PC-3 (cell line): ENCODE measurements around the gene ZSCAN5C. TPM values are rescaled to one million over a fixed set of nuclear protein-coding genes. Genes with fewer than 3 reads are reported as not detected.

Experiments used
- ATAC-seq: fragments of 200-7000 bp; cut with Tn5 transposase; 2 replicates; pipeline ENCODE4 v1.9.1; 2020; ENCODE audit warnings: mild to moderate bottlenecking, moderate library complexity
- BruUV-seq: library from RNA; stranded (reverse); fragments of 400-500 nt; replicated peaks from 2 replicates; lab custom pipeline; 2021; lab: Mats Ljungman, UMichigan
- CTCF ChIA-PET: fragments of 300-600 bp; sonication (Branson Sonifier 250); formaldehyde crosslinking; loops from one replicate; lab custom pipeline; 2022; ENCODE audit warnings: antibody characterized with exemption; lab: Charles Lee
- POLR2A ChIA-PET: fragments of 300-600 bp; sonication (Branson Sonifier 250); formaldehyde crosslinking; loops from one replicate; lab custom pipeline; 2022; ENCODE audit warnings: antibody characterized with exemption; ENCODE audit not compliant: unreplicated experiment; lab: Charles Lee
- DNase-seq: peaks from one replicate; pipeline ENCODE4 v3.0.0-alpha.2; 2015
- H2AFZ ChIP-seq: fragments of 300-600 bp; sonication (generic); 2 replicates; pipeline ENCODE4 v1.6.0; 2016; ENCODE audit warnings: antibody characterized with exemption, low read length
- H3F3A ChIP-seq: fragments of 300-600 bp; sonication (generic); one replicate; pipeline ENCODE4 v1.6.0; 2017; ENCODE audit warnings: antibody characterized with exemption, low read length, control low read depth, mild to moderate bottlenecking; ENCODE audit not compliant: unreplicated experiment
- H3K27ac ChIP-seq: fragments of 300-600 bp; sonication (generic); 2 replicates; pipeline ENCODE4 v1.5.1; 2016; ENCODE audit warnings: mild to moderate bottlenecking, low read length
- H3K27me3 ChIP-seq: fragments of 300-600 bp; sonication (generic); 2 replicates; pipeline ENCODE4 v1.6.1; 2016; ENCODE audit warnings: low read length, mixed read lengths
- H3K36me3 ChIP-seq: fragments of 300-600 bp; sonication (generic); 2 replicates; pipeline ENCODE4 v1.6.1; 2016; ENCODE audit warnings: low read depth, mixed run types, low read length, mixed read lengths
- H3K4me1 ChIP-seq: fragments of 300-600 bp; sonication (generic); 2 replicates; pipeline ENCODE4 v1.5.1; 2016; ENCODE audit warnings: low read length; ENCODE audit not compliant: insufficient read depth
- H3K4me2 ChIP-seq: fragments of 300-600 bp; sonication (generic); 2 replicates; pipeline ENCODE4 v1.6.0; 2016; ENCODE audit warnings: low read length
- H3K4me3 ChIP-seq: fragments of 300-600 bp; sonication (generic); 2 replicates; pipeline ENCODE4 v1.5.1; 2016; ENCODE audit warnings: mild to moderate bottlenecking, low read length, mixed read lengths
- H3K79me2 ChIP-seq: fragments of 300-600 bp; sonication (generic); 2 replicates; pipeline ENCODE4 v1.6.1; 2017; ENCODE audit warnings: low read length, mixed read lengths
- H3K9ac ChIP-seq: fragments of 300-600 bp; sonication (generic); 2 replicates; pipeline ENCODE4 v1.6.0; 2016; ENCODE audit warnings: mild to moderate bottlenecking, low read length
- H3K9me2 ChIP-seq: fragments of 300-600 bp; sonication (generic); replicated peaks from 2 replicates; pipeline ENCODE4 v1.6.1; 2016; ENCODE audit warnings: mixed run types, low read length, mixed read lengths
- H3K9me3 ChIP-seq: fragments of 300-600 bp; sonication (generic); 2 replicates; pipeline ENCODE4 v1.6.1; 2016; ENCODE audit warnings: low read length, mixed read lengths
- H4K20me1 ChIP-seq: fragments of 300-600 bp; sonication (generic); 2 replicates; pipeline ENCODE4 v1.6.1; 2016; ENCODE audit warnings: low read length, mixed read lengths
- EZH2 ChIP-seq: fragments of 300-600 bp; sonication (generic); IDR thresholded peaks from one replicate; pipeline ENCODE4 v1.6.1; 2017; ENCODE audit warnings: antibody characterized with exemption, mild to moderate bottlenecking, low read length; ENCODE audit not compliant: unreplicated experiment
- EZH2phosphoT487 ChIP-seq: fragments of 300-600 bp; sonication (generic); IDR thresholded peaks from 2 replicates; pipeline ENCODE4 v1.6.1; 2018; ENCODE audit warnings: mild to moderate bottlenecking, antibody characterized with exemption, low read length, borderline replicate concordance
- intact Hi-C: fragments of 100-400 bp; cut with micrococcal nuclease; formaldehyde crosslinking; loops from 2 replicates; pipeline ENCODE4 v1.9.0; 2023
- total RNA-seq: library from RNA; depleted of rRNA; stranded (reverse); fragments of >200 nt; gene quantifications from 2 replicates; pipeline ENCODE4 v1.2.3, GENCODE V29; 2014
- TF ChIP-seq, protein P1 (sequence below): fragments of 300-600 bp; sonication (generic); conservative IDR thresholded peaks from 2 replicates; pipeline ENCODE4 v1.5.1; 2017; ENCODE audit warnings: antibody characterized with exemption, low read depth, mild to moderate bottlenecking, low read length

ZSCAN5C gene
- total RNA-seq, 1 experiment from 2014 or later, result not detected

GRCh38 chr19:56153507-56153906 is 48.6 kb upstream of the ZSCAN5C start:
- Histone ChIP-seq H3K9ac (no peak overlapping the region), H2AFZ (no peak overlapping the region), H3K4me3 (no peak overlapping the region), H3K79me2 (peaks cover 21% of the 10 kb centered on the region), H3K9me2 (no peaks in the 10 kb centered on the region), H3K4me2 (no peak overlapping the region), H3F3A (no peaks in the 10 kb centered on the region), H3K27me3 (no peaks in the 10 kb centered on the region), H3K9me3 (no peaks in the 10 kb centered on the region), H3K36me3 (peaks cover 22% of the 10 kb centered on the region), H3K4me1 (no peaks in the 10 kb centered on the region), H3K27ac (no peak overlapping the region), H4K20me1 (0 out of 2 replicates have a peak, but pooled peaks cover 8% of the 10 kb centered on the region)
- CTCF ChIA-PET, result no interaction called here
- BruUV-seq, result no TSS peak
- POLR2A ChIA-PET, result no interaction called here
- no peak for DNase-seq
- intact Hi-C loops, result no loop called here
- no peak for ATAC-seq
- TF ChIP-seq EZH2 (no peak), EZH2phosphoT487 (no peak)
- TF ChIP-seq, protein P1, sequence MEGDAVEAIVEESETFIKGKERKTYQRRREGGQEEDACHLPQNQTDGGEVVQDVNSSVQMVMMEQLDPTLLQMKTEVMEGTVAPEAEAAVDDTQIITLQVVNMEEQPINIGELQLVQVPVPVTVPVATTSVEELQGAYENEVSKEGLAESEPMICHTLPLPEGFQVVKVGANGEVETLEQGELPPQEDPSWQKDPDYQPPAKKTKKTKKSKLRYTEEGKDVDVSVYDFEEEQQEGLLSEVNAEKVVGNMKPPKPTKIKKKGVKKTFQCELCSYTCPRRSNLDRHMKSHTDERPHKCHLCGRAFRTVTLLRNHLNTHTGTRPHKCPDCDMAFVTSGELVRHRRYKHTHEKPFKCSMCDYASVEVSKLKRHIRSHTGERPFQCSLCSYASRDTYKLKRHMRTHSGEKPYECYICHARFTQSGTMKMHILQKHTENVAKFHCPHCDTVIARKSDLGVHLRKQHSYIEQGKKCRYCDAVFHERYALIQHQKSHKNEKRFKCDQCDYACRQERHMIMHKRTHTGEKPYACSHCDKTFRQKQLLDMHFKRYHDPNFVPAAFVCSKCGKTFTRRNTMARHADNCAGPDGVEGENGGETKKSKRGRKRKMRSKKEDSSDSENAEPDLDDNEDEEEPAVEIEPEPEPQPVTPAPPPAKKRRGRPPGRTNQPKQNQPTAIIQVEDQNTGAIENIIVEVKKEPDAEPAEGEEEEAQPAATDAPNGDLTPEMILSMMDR, result no peak

DNA sequence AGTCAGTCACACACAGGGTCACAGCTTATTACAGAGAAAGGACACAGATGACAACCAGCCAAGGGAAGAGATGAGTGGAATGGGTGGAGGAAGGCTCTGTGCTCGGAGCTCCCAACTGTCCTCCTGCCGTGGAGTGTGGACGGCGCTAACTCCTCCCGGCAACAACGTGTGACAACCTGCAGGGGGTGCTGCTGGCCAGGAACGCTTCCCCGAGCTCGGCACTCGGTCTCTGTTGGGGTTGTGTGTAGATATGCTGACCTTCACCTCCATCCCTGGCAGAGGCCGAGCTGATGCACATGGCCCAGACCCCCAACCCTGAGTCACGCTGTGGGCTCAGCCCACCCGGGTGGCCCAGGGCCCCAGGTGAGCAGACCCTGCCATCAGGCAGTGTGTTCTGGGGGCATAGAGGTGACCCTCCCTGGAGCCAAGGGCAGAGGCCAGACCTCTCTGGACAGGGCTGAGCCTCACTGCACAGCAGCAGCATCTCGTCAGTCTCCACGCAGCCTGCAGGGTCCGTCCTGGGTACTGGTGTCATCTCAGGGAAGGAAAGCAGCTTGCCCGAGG is 46.9 kb upstream of the ZSCAN5C start:
- ChIA-PET POLR2A (no interaction called here), CTCF (no interaction called here)
- Histone ChIP-seq H3K9ac (no peak overlapping the region), H3K4me1 (no peaks in the 10 kb centered on the region), H3K9me3 (no peaks in the 10 kb centered on the region), H3F3A (no peaks in the 10 kb centered on the region), H3K27me3 (no peaks in the 10 kb centered on the region), H4K20me1 (0 out of 2 replicates have a peak, but pooled peaks cover 8% of the 10 kb centered on the region), H3K27ac (no peak overlapping the region), H2AFZ (no peak overlapping the region), H3K9me2 (no peaks in the 10 kb centered on the region), H3K79me2 (peaks cover 13% of the 10 kb centered on the region), H3K4me2 (no peak overlapping the region), H3K36me3 (peaks cover 23% of the 10 kb centered on the region), H3K4me3 (no peak overlapping the region)
- intact Hi-C loops, result no loop called here
- no peak for TF ChIP-seq EZH2phosphoT487
- TF ChIP-seq, protein P1, result peak; percentile 57
- no TSS peak for BruUV-seq
- ATAC-seq (no peak), DNase-seq (no peak)

DNA sequence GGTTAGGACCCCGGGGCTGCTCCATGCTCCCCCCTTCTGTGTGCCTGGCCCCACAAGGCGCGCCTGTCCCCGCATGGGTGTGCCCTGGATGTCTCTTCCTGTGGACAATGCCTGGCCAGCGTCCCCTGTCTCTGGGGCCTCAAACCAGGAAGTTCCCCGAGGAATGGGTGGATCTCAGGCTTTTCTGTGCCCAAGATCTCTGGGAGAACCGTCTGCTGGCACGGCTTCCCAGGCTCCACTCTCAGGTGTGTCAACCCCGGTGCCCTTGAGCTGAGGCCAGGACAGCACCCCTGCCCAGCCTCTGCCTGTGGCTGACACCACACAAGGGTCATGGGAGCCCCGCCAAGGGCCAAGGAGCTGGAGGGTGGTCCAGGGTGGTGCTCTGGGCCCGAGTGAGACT is 45.3 kb upstream of the ZSCAN5C start:
- POLR2A ChIA-PET, result no interaction called here
- Histone ChIP-seq H2AFZ (no peak overlapping the region), H3F3A (no peaks in the 10 kb centered on the region), H3K27me3 (no peaks in the 10 kb centered on the region), H3K4me2 (no peak overlapping the region), H3K4me1 (no peaks in the 10 kb centered on the region), H3K36me3 (peaks cover 23% of the 10 kb centered on the region), H3K9me2 (no peaks in the 10 kb centered on the region), H3K4me3 (no peak overlapping the region), H3K27ac (no peak overlapping the region), H3K9me3 (no peaks in the 10 kb centered on the region), H4K20me1 (0 out of 2 replicates have a peak, but pooled peaks cover 8% of the 10 kb centered on the region), H3K9ac (no peak overlapping the region), H3K79me2 (0 out of 2 replicates have a peak, but pooled peaks cover 8% of the 10 kb centered on the region)
- TF ChIP-seq EZH2phosphoT487, result no peak
- TF ChIP-seq, protein P1, result no peak
- no peak for TF ChIP-seq EZH2
- no peak for DNase-seq
- no TSS peak for BruUV-seq
- CTCF ChIA-PET, result no interaction called here
- intact Hi-C loops, result no loop called here
- no peak for ATAC-seq
